H1 (cell line): Measurements from ENCODE around the gene SCART1. TPM values are rescaled to one million over a fixed set of nuclear protein-coding genes. Genes with fewer than 3 reads are reported as not detected.

Experiments used
- CTCF ChIA-PET: fragments of 300-600 bp; sonication (Branson Sonifier 250); formaldehyde crosslinking; loops from one replicate; lab custom pipeline; 2021; ENCODE audit not compliant: partially characterized antibody; lab: Charles Lee
- POLR2A ChIA-PET: fragments of 300-600 bp; sonication (Branson Sonifier 250); formaldehyde crosslinking; loops from one replicate; lab custom pipeline; 2021; ENCODE audit warnings: inconsistent platforms; ENCODE audit not compliant: partially characterized antibody; lab: Charles Lee
- DNase-seq, 2 experiments: peaks; one replicate each; pipeline versions ENCODE4 v3.0.0 to v3.0.0-alpha.2; 2010 to 2022; ENCODE audit warnings: low spot score in 2 of 2, low read depth in 1 of 2, mixed read lengths in 1 of 2
- FAIRE-seq: peaks from 2 replicates; lab custom pipeline; 2011; peaks lifted over from hg19 to GRCh38; lab: Jason Lieb, UNC
- H2AFZ ChIP-seq: 2 replicates; pipeline ENCODE4 v1.8.1; 2012; ENCODE audit warnings: low read length, inconsistent platforms
- H2AK5ac ChIP-seq: 2 replicates; pipeline ENCODE4 v1.6.1; 2013; ENCODE audit warnings: low read depth, low read length
- H2BK120ac ChIP-seq: replicated peaks from 2 replicates; pipeline ENCODE3; 2013; ENCODE audit warnings: low read depth, low read length, inconsistent platforms
- H2BK12ac ChIP-seq: 2 replicates; pipeline ENCODE4 v1.6.1; 2013; ENCODE audit warnings: low read depth, low read length
- H2BK15ac ChIP-seq: 2 replicates; pipeline ENCODE4 v1.6.1; 2013; ENCODE audit warnings: low read length
- H2BK20ac ChIP-seq: 2 replicates; pipeline ENCODE4 v1.6.1; 2013; ENCODE audit warnings: low read length
- H2BK5ac ChIP-seq: 2 replicates; pipeline ENCODE4 v1.6.1; 2013; ENCODE audit warnings: low read depth, low read length
- H3K14ac ChIP-seq: 2 replicates; pipeline ENCODE4 v1.6.1; 2013; ENCODE audit warnings: inconsistent platforms; ENCODE audit not compliant: insufficient read length
- H3K18ac ChIP-seq: 2 replicates; pipeline ENCODE4 v1.6.1; 2013; ENCODE audit warnings: low read length; ENCODE audit errors: extremely low read depth
- H3K23ac ChIP-seq: 2 replicates; pipeline ENCODE4 v1.6.1; 2013; ENCODE audit warnings: inconsistent platforms; ENCODE audit not compliant: insufficient read length
- H3K23me2 ChIP-seq: 2 replicates; pipeline ENCODE4 v1.6.1; 2013; ENCODE audit warnings: low read depth, low read length
- H3K27ac ChIP-seq: 2 replicates; pipeline ENCODE4 v1.6.1; 2011; ENCODE audit warnings: low read depth, low read length, inconsistent platforms
- H3K27me3 ChIP-seq, 4 experiments: replicated peaks in 1 of 4; 1 replicate in 1 of 4; 2 replicates in 3 of 4; pipeline versions ENCODE4 v1.6.1 to v1.8.1; 2011 to 2013; ENCODE audit warnings: low read length in 3 of 4, mild to moderate bottlenecking in 3 of 4, inconsistent platforms in 2 of 4, mixed read lengths in 2 of 4, moderate library complexity in 1 of 4; ENCODE audit not compliant: control insufficient read depth in 3 of 4, insufficient read depth in 3 of 4; ENCODE audit errors: extremely low read depth in 1 of 4
- H3K36me3 ChIP-seq, 4 experiments: 2 replicates each; pipeline versions ENCODE4 v1.6.1 to v1.8.1; 2011 to 2013; ENCODE audit warnings: mild to moderate bottlenecking in 4 of 4, low read length in 3 of 4, moderate library complexity in 2 of 4, control low read depth in 1 of 4, inconsistent platforms in 1 of 4; ENCODE audit not compliant: insufficient read depth in 4 of 4, control insufficient read depth in 2 of 4
- H3K4ac ChIP-seq: replicated peaks from 2 replicates; pipeline ENCODE3; 2013; ENCODE audit warnings: low read length, low read depth, mixed read lengths, inconsistent platforms; ENCODE audit not compliant: insufficient read length
- H3K4me1 ChIP-seq, 4 experiments: replicated peaks in 1 of 4; 1 replicate in 1 of 4; 2 replicates in 3 of 4; pipeline versions ENCODE4 v1.6.1 to v1.8.1; 2011 to 2013; ENCODE audit warnings: low read length in 3 of 4, inconsistent platforms in 2 of 4, mixed read lengths in 1 of 4; ENCODE audit not compliant: insufficient read depth in 4 of 4, control insufficient read depth in 3 of 4
- H3K4me2 ChIP-seq, 2 experiments: 2 replicates each; pipeline versions ENCODE4 v1.6.1 to v1.8.1; 2011 to 2013; ENCODE audit warnings: low read depth in 2 of 2, low read length in 2 of 2, control low read depth in 1 of 2, inconsistent platforms in 1 of 2, mild to moderate bottlenecking in 1 of 2; ENCODE audit not compliant: insufficient read depth in 1 of 2
- H3K4me3 ChIP-seq, 4 experiments: fragments of 200-600, 300-600 bp in 1 of 4; sonication (generic), shearing (Covaris generic), sonication (Bioruptor Twin) in 1 of 4; 2 replicates each; pipeline versions ENCODE4 v1.5.1 to v1.8.1; 2011 to 2016; ENCODE audit warnings: low read length in 4 of 4, low read depth in 3 of 4, control low read depth in 2 of 4, inconsistent platforms in 2 of 4, mild to moderate bottlenecking in 2 of 4, mixed read lengths in 1 of 4, moderate library complexity in 1 of 4; ENCODE audit not compliant: insufficient read depth in 2 of 4; ENCODE audit errors: extremely low read depth in 1 of 4
- H3K56ac ChIP-seq: replicated peaks from 2 replicates; pipeline ENCODE3; 2013; ENCODE audit warnings: low read depth, mild to moderate bottlenecking, mixed read lengths, low read length, inconsistent platforms; ENCODE audit not compliant: insufficient read length
- H3K79me1 ChIP-seq: 2 replicates; pipeline ENCODE4 v1.6.1; 2013; ENCODE audit warnings: low read depth, low read length, control low read depth
- H3K79me2 ChIP-seq, 2 experiments: 2 replicates each; pipeline versions ENCODE4 v1.6.1 to v1.8.1; 2012 to 2013; ENCODE audit warnings: low read length in 2 of 2, mild to moderate bottlenecking in 2 of 2, inconsistent platforms in 1 of 2; ENCODE audit not compliant: insufficient read depth in 2 of 2, control insufficient read depth in 1 of 2
- H3K9ac ChIP-seq, 4 experiments: replicated peaks in 1 of 4; 1 replicate in 1 of 4; 2 replicates in 3 of 4; pipeline versions ENCODE4 v1.6.1 to v1.8.1; 2011 to 2013; ENCODE audit warnings: low read depth in 3 of 4, low read length in 3 of 4, control low read depth in 2 of 4, mild to moderate bottlenecking in 2 of 4, moderate library complexity in 2 of 4, inconsistent platforms in 1 of 4; ENCODE audit errors: extremely low read depth in 1 of 4
- H3K9me3 ChIP-seq, 2 experiments: 2 replicates each; pipeline versions ENCODE4 v1.6.1 to v1.8.1; 2012 to 2013; ENCODE audit warnings: mild to moderate bottlenecking in 2 of 2, moderate library complexity in 2 of 2, control low read depth in 1 of 2, inconsistent platforms in 1 of 2, low read depth in 1 of 2, low read length in 1 of 2, mixed read lengths in 1 of 2; ENCODE audit not compliant: insufficient read depth in 2 of 2
- H4K20me1 ChIP-seq, 2 experiments: replicated peaks in 1 of 2; 2 replicates each; pipeline versions ENCODE3 to v1.8.1; 2011 to 2013; ENCODE audit warnings: inconsistent platforms in 2 of 2, low read length in 2 of 2, mild to moderate bottlenecking in 1 of 2; ENCODE audit not compliant: insufficient read depth in 2 of 2, control insufficient read depth in 1 of 2
- H4K5ac ChIP-seq: 2 replicates; pipeline ENCODE4 v1.6.1; 2013; ENCODE audit warnings: low read length, low read depth, mixed read lengths, inconsistent platforms; ENCODE audit not compliant: insufficient read length
- H4K8ac ChIP-seq: 2 replicates; pipeline ENCODE4 v1.8.0; 2013; ENCODE audit warnings: mild to moderate bottlenecking, moderate library complexity, low read length, inconsistent platforms; ENCODE audit not compliant: insufficient read depth; ENCODE audit errors: extremely low read depth
- H4K91ac ChIP-seq: replicated peaks from 2 replicates; pipeline ENCODE3; 2013; ENCODE audit warnings: low read length, mixed read lengths, inconsistent platforms; ENCODE audit not compliant: insufficient read length
- ASH2L ChIP-seq: fragments of 200-600, 300-600 bp; sonication (generic); IDR thresholded peaks from one replicate; pipeline ENCODE4 v1.7.1; 2017; ENCODE audit warnings: low read length
- KDM1A ChIP-seq: fragments of 200-600, 300-600 bp; sonication (generic); IDR thresholded peaks from 2 replicates; pipeline ENCODE4 v1.7.1; 2016; ENCODE audit warnings: mild to moderate bottlenecking, low read length, borderline replicate concordance
- NANOG ChIP-seq: IDR thresholded peaks from 2 replicates; pipeline ENCODE4 v1.6.1; 2011; ENCODE audit warnings: low read length, low read depth, mild to moderate bottlenecking, inconsistent platforms; ENCODE audit not compliant: insufficient read depth, poor library complexity, severe bottlenecking
- POLR2A ChIP-seq, 2 experiments: IDR thresholded peaks; 1 replicate in 1 of 2; 2 replicates in 1 of 2; pipeline ENCODE4 v1.6.1; 2011; ENCODE audit warnings: low read depth in 2 of 2, low read length in 2 of 2, mild to moderate bottlenecking in 2 of 2; ENCODE audit errors: control extremely low read depth in 1 of 2
- POU5F1 ChIP-seq: IDR thresholded peaks from 2 replicates; pipeline ENCODE4 v1.6.1; 2011; ENCODE audit warnings: low read depth, mild to moderate bottlenecking, low read length, moderate library complexity
- RFX5 ChIP-seq: IDR thresholded peaks from 2 replicates; pipeline ENCODE4 v1.6.1; 2011; ENCODE audit warnings: low read depth, low read length, improper control_type of control experiment, borderline replicate concordance
- RNF2 ChIP-seq: fragments of 200-900, 300-1000 bp; sonication (generic); IDR thresholded peaks from 2 replicates; pipeline ENCODE4 v1.7.1; 2016; ENCODE audit warnings: borderline replicate concordance, low read depth, mild to moderate bottlenecking, antibody characterized with exemption, low read length; ENCODE audit not compliant: poor library complexity, severe bottlenecking; ENCODE audit errors: missing control alignments
- SIRT6 ChIP-seq: IDR thresholded peaks from one replicate; pipeline ENCODE4 v1.7.1; 2012; ENCODE audit warnings: low read length, inconsistent platforms
- USF2 ChIP-seq: IDR thresholded peaks from 2 replicates; pipeline ENCODE4 v1.6.1; 2011; ENCODE audit warnings: low read length, improper control_type of control experiment
- ZNF274 ChIP-seq: IDR thresholded peaks from 2 replicates; pipeline ENCODE4 v1.7.0; 2012; ENCODE audit warnings: low read length, borderline replicate concordance; ENCODE audit errors: extremely low read depth
- WGBS, 2 experiments: shearing (Covaris generic) in 1 of 2; methylation state at CpG; one replicate each; pipeline versions ENCODE4 v1.1.6 to v1.1.7; 2013 to 2015; ENCODE audit warnings: low lambda C conversion rate in 2 of 2, mixed read lengths in 2 of 2, inconsistent platforms in 1 of 2, low coverage in 1 of 2, missing lambda C conversion rate in 1 of 2; ENCODE audit not compliant: insufficient replicate concordance in 2 of 2, insufficient coverage in 1 of 2, insufficient read length in 1 of 2; ENCODE audit errors: extremely low coverage in 1 of 2, missing lambda C conversion rate in 1 of 2; 5-methylcytosine and 5-hydroxymethylcytosine counted together
- polyA plus RNA-seq, 7 experiments: library from polyadenylated mRNA; depleted of rRNA in 3 of 7; stranded (reverse) in 5 of 7; unstranded in 2 of 7; fragments of >200 nt in 5 of 7; fragments of 200-250 nt in 2 of 7; gene quantifications; 1 replicate in 5 of 7; 2 replicates in 1 of 7; 4 replicates in 1 of 7; pipeline versions ENCODE4 v1.2.1 to v1.2.3, GENCODE V29; 2011 to 2013; ENCODE audit warnings: missing spikeins in 2 of 7, mixed read lengths in 2 of 7
- total RNA-seq: library from RNA; stranded (reverse); fragmentation: NEBNext Ultra II Directional; extraction: Animal tissue kit (Norgen Biotek cat#: 25700); gene quantifications from 2 replicates; pipeline ENCODE4 v1.2.1, GENCODE V29; 2021
- TF ChIP-seq, protein P1 (sequence below): IDR thresholded peaks from 2 replicates; pipeline ENCODE4 v1.6.1; 2011; ENCODE audit warnings: low read depth, mild to moderate bottlenecking, low read length; ENCODE audit not compliant: insufficient read depth

SCART1 gene
- total and polyA plus RNA-seq, 2 of the 8 experiments (the other 6 are each of a cell fraction or from before 2014, with no cell fraction given) = 0.14 to 0.19 TPM

DNA sequence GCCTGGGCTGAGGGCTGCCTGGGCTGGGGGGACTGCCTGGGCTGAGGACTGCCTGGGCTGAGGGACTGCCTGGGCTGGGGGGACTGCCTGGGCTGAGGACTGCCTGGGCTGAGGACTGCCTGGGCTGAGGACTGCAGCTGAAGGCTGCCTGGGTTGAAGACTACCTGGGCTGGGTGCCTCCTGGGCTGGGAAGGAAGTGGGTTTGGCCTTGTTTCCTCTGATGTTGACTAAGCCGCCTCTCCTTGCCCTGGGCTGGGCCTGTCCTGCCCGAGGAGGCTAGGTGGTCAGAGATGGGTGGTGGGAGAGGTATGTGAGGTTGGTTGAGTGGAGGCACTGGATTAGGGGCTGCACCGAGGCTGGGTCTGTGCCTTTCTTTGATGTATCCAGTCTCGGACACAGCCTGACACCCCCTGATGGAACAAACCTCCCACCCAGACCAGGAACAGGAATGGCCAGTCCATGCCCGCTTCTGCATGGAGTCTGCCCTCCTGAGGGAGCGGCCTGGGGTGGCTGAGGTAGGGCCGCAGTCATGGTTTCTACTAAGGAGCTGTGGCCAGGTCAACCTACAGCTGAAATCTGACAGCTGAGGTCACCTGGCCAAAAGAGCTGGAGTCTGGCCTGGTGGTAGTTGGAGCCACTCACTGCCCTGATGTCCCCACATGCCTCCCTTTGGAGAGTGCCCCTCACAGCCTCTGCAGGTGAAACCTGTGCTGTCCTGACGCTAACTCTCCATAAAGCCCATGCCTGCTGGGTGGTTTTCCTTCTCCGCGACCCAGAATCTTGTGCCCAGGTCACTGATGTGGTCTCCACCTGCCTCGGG is 22.3 kb downstream of the SCART1 start:
- no peak overlapping the region for H3K9ac ChIP-seq
- no peaks in the 10 kb centered on the region for H3K23me2 ChIP-seq
- no peak overlapping the region for H4K8ac ChIP-seq
- no peak overlapping the region for H3K4ac ChIP-seq
- WGBS, 2 experiments = 71% methylated on average over 11 of the region's 11 CpGs; no CpG with 5 or more reads in 1 of the 2 experiments
- H2BK20ac ChIP-seq = no peak overlapping the region
- DNase-seq (no peak), FAIRE-seq (no peak)
- peaks cover 40 to 64% of the 10 kb centered on the region in 2 experiments for H3K9me3 ChIP-seq
- no peaks in the 10 kb centered on the region for H3K36me3 ChIP-seq
- no peak overlapping the region for H3K4me2 ChIP-seq
- H4K5ac ChIP-seq = no peak overlapping the region
- POLR2A ChIA-PET = no interaction called here
- no peak overlapping the region for H3K4me3 ChIP-seq
- no peak overlapping the region for H3K18ac ChIP-seq
- H4K20me1 ChIP-seq = no peaks in the 10 kb centered on the region
- no peak overlapping the region for H4K91ac ChIP-seq
- H3K27ac ChIP-seq = no peak overlapping the region
- H3K79me1 ChIP-seq = no peaks in the 10 kb centered on the region
- H2BK12ac ChIP-seq = no peak overlapping the region
- H3K4me1 ChIP-seq = no peaks in the 10 kb centered on the region
- no peak overlapping the region for H2BK15ac ChIP-seq
- H2AFZ ChIP-seq = no peak overlapping the region
- CTCF ChIA-PET = no interaction called here
- H3K79me2 ChIP-seq = no peaks in the 10 kb centered on the region
- H2BK120ac ChIP-seq = no peak overlapping the region
- H2BK5ac ChIP-seq = no peak overlapping the region
- H3K56ac ChIP-seq = peak overlapping the region; percentile 16
- H2AK5ac ChIP-seq = no peak overlapping the region
- no peak overlapping the region for H3K14ac ChIP-seq
- no peak overlapping the region for H3K23ac ChIP-seq
- H3K27me3 ChIP-seq = no peaks in the 10 kb centered on the region
- TF ChIP-seq POU5F1 = no peak
- TF ChIP-seq, protein P1, sequence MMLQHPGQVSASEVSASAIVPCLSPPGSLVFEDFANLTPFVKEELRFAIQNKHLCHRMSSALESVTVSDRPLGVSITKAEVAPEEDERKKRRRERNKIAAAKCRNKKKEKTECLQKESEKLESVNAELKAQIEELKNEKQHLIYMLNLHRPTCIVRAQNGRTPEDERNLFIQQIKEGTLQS = no peak
- TF ChIP-seq ZNF274 = no peak
- no peak for TF ChIP-seq USF2
- TF ChIP-seq POLR2A (IDR thresholded peaks at IDR 0.05; ENCODE audit: control extremely low read depth in 1 of 2, low read depth in 2 of 2, low read length in 2 of 2) = no peak
- no peak for TF ChIP-seq SIRT6
- no peak for TF ChIP-seq KDM1A
- TF ChIP-seq NANOG = no peak
- no peak for TF ChIP-seq RNF2
- TF ChIP-seq RFX5 = no peak
- no peak for TF ChIP-seq ASH2L
